HCT116 (cell line): ENCODE measurements around the gene HBM. TPM values are rescaled to one million over a fixed set of nuclear protein-coding genes. Genes with fewer than 3 reads are reported as not detected.

Experiments used
- ATAC-seq: fragments of 200-7000 bp; cut with Tn5 transposase; 2 replicates; pipeline ENCODE4 v1.9.1; 2020; ENCODE audit warnings: mild to moderate bottlenecking, moderate library complexity
- BruUV-seq: library from RNA; stranded (reverse); fragments of 400-500 nt; replicated peaks from 2 replicates; lab custom pipeline; 2021; lab: Mats Ljungman, UMichigan
- CTCF ChIA-PET: fragments of 300-600 bp; sonication (Branson Sonifier 250); formaldehyde crosslinking; loops from one replicate; lab custom pipeline; 2021; ENCODE audit warnings: antibody characterized with exemption; lab: Charles Lee
- POLR2A ChIA-PET: fragments of 300-600, 350-600 bp; sonication (Branson Sonifier 250); formaldehyde crosslinking; loops from one replicate; lab custom pipeline; 2021; ENCODE audit warnings: antibody characterized with exemption; lab: Charles Lee
- RAD21 ChIA-PET, 2 experiments: fragments of 300-600 bp; sonication (Branson Sonifier 250); formaldehyde crosslinking; loops; one replicate each; lab custom pipeline; 2023; ENCODE audit warnings: low total read pairs in 2 of 2; ENCODE audit not compliant: uncharacterized antibody in 2 of 2, unreplicated experiment in 2 of 2, low non-redundant PET in 1 of 2; lab: Charles Lee
- DNase-seq: peaks from one replicate; pipeline ENCODE4 v3.0.0-alpha.2; 2010; ENCODE audit warnings: low read depth, low spot score
- H2AFZ ChIP-seq: fragments of 200-600 bp; shearing (Covaris generic), sonication (generic); 2 replicates; pipeline ENCODE4 v1.6.1; 2017; ENCODE audit warnings: low read depth, mixed run types, mixed read lengths, antibody characterized with exemption, low read length; ENCODE audit not compliant: poor library complexity, severe bottlenecking
- H3K27ac ChIP-seq: 2 replicates; pipeline ENCODE4 v1.5.1; 2012; ENCODE audit warnings: low read depth, low read length
- H3K27me3 ChIP-seq: fragments of 200-600 bp; sonication (generic); 2 replicates; pipeline ENCODE4 v1.6.1; 2016; ENCODE audit warnings: mixed run types, low read length, mixed read lengths; ENCODE audit not compliant: insufficient read depth
- H3K36me3 ChIP-seq, 2 experiments: fragments of 200-500 bp in 1 of 2; fragments of 200-600 bp in 1 of 2; sonication (Bioruptor generic) in 1 of 2; sonication (generic) in 1 of 2; 2 replicates each; pipeline versions ENCODE4 v1.5.1 to v1.6.1; 2014 to 2016; ENCODE audit warnings: low read length in 2 of 2, inconsistent platforms in 1 of 2, mixed read lengths in 1 of 2, mixed run types in 1 of 2; ENCODE audit not compliant: insufficient read depth in 2 of 2, control insufficient read depth in 1 of 2
- H3K4me1 ChIP-seq, 2 experiments: fragments of 200-600 bp in 1 of 2; sonication (generic) in 1 of 2; 2 replicates each; pipeline versions ENCODE4 v1.5.1 to v1.6.1; 2012 to 2017; ENCODE audit warnings: low read length in 2 of 2, inconsistent platforms in 1 of 2, mild to moderate bottlenecking in 1 of 2, mixed read lengths in 1 of 2, mixed run types in 1 of 2, moderate library complexity in 1 of 2; ENCODE audit not compliant: insufficient read depth in 2 of 2, control insufficient read depth in 1 of 2
- H3K4me2 ChIP-seq: fragments of 200-600 bp; sonication (generic); 2 replicates; pipeline ENCODE4 v1.6.1; 2017; ENCODE audit warnings: mixed run types, low read length, mixed read lengths
- H3K4me3 ChIP-seq, 2 experiments: fragments of 200-600 bp in 1 of 2; sonication (generic) in 1 of 2; replicated peaks in 1 of 2; 2 replicates each; pipeline ENCODE4 v1.5.1; 2011 to 2016; ENCODE audit warnings: low read length in 2 of 2, control low read depth in 1 of 2, low read depth in 1 of 2, mild to moderate bottlenecking in 1 of 2, mixed read lengths in 1 of 2, mixed run types in 1 of 2
- H3K79me2 ChIP-seq: fragments of 200-600 bp; sonication (generic); 2 replicates; pipeline ENCODE4 v1.6.1; 2017; ENCODE audit warnings: mild to moderate bottlenecking, mixed run types, low read length, moderate library complexity, mixed read lengths; ENCODE audit not compliant: insufficient read depth
- H3K9ac ChIP-seq: fragments of 200-600 bp; sonication (generic); 2 replicates; pipeline ENCODE4 v1.6.1; 2016; ENCODE audit warnings: low read length, mixed read lengths
- H3K9me2 ChIP-seq: fragments of 200-600 bp; sonication (generic), shearing (Covaris generic); 2 replicates; pipeline ENCODE4 v1.6.1; 2017; ENCODE audit warnings: mixed run types, mild to moderate bottlenecking, moderate library complexity; ENCODE audit not compliant: insufficient read depth
- H3K9me3 ChIP-seq, 2 experiments: fragments of 200-500 bp in 1 of 2; fragments of 200-600 bp in 1 of 2; sonication (Bioruptor generic) in 1 of 2; sonication (generic) in 1 of 2; 2 replicates each; pipeline ENCODE4 v1.6.1; 2014 to 2017; ENCODE audit warnings: low read length in 2 of 2, mixed read lengths in 2 of 2, inconsistent platforms in 1 of 2, low read depth in 1 of 2, mild to moderate bottlenecking in 1 of 2, mixed run types in 1 of 2, moderate library complexity in 1 of 2; ENCODE audit not compliant: control insufficient read depth in 1 of 2, insufficient read depth in 1 of 2
- H4K20me1 ChIP-seq: fragments of 200-600 bp; sonication (generic), shearing (Covaris generic); 2 replicates; pipeline ENCODE4 v1.6.1; 2017; ENCODE audit warnings: mixed run types, mild to moderate bottlenecking, moderate library complexity; ENCODE audit not compliant: insufficient read depth
- FOSL1 ChIP-seq: IDR thresholded peaks from 2 replicates; pipeline ENCODE4 v1.6.1; 2012; ENCODE audit warnings: low read depth
- JUND ChIP-seq: IDR thresholded peaks from 2 replicates; pipeline ENCODE4 v1.6.1; 2012
- RAD21 ChIP-seq: IDR thresholded peaks from 2 replicates; pipeline ENCODE4 v1.6.1; 2012; ENCODE audit warnings: low read depth, mild to moderate bottlenecking
- SIN3A ChIP-seq: IDR thresholded peaks from 2 replicates; pipeline ENCODE4 v1.6.1; 2012; ENCODE audit warnings: low read depth
- YY1 ChIP-seq: IDR thresholded peaks from 2 replicates; pipeline ENCODE4 v1.6.1; 2011; ENCODE audit warnings: low read length, low read depth, moderate library complexity, mild to moderate bottlenecking; ENCODE audit not compliant: insufficient replicate concordance; ENCODE audit errors: extremely low read depth
- ZNF274 ChIP-seq: fragments of 200-500 bp; sonication (Bioruptor generic); IDR thresholded peaks from 2 replicates; pipeline ENCODE4 v1.6.1; 2014; ENCODE audit warnings: mild to moderate bottlenecking, low read depth, low read length, inconsistent platforms
- intact Hi-C: fragments of 100-400 bp; cut with micrococcal nuclease; formaldehyde crosslinking; loops from 2 replicates; pipeline ENCODE4 v1.10.0; 2022
- total RNA-seq: library from RNA; stranded (reverse); gene quantifications from one replicate; pipeline ENCODE4 v1.2.1, GENCODE V29; 2021; ENCODE audit not compliant: unreplicated experiment
- TF ChIP-seq, protein P1 (sequence below), 3 experiments: fragments of 200-600 bp in 1 of 3; sonication (generic) in 1 of 3; IDR thresholded peaks in 2 of 3; conservative IDR thresholded peaks in 1 of 3; 2 replicates each; pipeline ENCODE4 v1.5.1; 2012 to 2017; ENCODE audit warnings: low read depth in 2 of 3, low read length in 2 of 3, antibody characterized with exemption in 1 of 3, borderline replicate concordance in 1 of 3, control low read depth in 1 of 3, mild to moderate bottlenecking in 1 of 3, mixed read lengths in 1 of 3, mixed run types in 1 of 3, moderate library complexity in 1 of 3; ENCODE audit not compliant: insufficient read depth in 1 of 3

The HBM gene
- total RNA-seq, 1 experiment from 2014 or later: not detected

GRCh38 chr16:166375-167121 is 770 bp downstream of the HBM start:
- H3K36me3 ChIP-seq: no peaks in the 10 kb centered on the region
- ATAC-seq: no peak
- H3K27me3 ChIP-seq: no peaks in the 10 kb centered on the region
- intact Hi-C loops: no loop called here
- DNase-seq: no peak
- no peaks in the 10 kb centered on the region for H3K9me3 ChIP-seq
- H3K9ac ChIP-seq: no peak overlapping the region
- H4K20me1 ChIP-seq: no peaks in the 10 kb centered on the region
- no peaks in the 10 kb centered on the region for H3K79me2 ChIP-seq
- ChIA-PET CTCF (no interaction called here), RAD21 (no interaction called here), POLR2A (no interaction called here)
- BruUV-seq: no TSS peak
- TF ChIP-seq JUND (no peak), ZNF274 (no peak), FOSL1 (no peak), SIN3A (no peak), YY1 (no peak), RAD21 (no peak)
- TF ChIP-seq, protein P1, sequence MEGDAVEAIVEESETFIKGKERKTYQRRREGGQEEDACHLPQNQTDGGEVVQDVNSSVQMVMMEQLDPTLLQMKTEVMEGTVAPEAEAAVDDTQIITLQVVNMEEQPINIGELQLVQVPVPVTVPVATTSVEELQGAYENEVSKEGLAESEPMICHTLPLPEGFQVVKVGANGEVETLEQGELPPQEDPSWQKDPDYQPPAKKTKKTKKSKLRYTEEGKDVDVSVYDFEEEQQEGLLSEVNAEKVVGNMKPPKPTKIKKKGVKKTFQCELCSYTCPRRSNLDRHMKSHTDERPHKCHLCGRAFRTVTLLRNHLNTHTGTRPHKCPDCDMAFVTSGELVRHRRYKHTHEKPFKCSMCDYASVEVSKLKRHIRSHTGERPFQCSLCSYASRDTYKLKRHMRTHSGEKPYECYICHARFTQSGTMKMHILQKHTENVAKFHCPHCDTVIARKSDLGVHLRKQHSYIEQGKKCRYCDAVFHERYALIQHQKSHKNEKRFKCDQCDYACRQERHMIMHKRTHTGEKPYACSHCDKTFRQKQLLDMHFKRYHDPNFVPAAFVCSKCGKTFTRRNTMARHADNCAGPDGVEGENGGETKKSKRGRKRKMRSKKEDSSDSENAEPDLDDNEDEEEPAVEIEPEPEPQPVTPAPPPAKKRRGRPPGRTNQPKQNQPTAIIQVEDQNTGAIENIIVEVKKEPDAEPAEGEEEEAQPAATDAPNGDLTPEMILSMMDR (IDR thresholded peaks at IDR 0.05 in 2 of 3, conservative IDR thresholded peaks at IDR 0.05 in 1 of 3; ENCODE audit: borderline replicate concordance in 1 of 3, insufficient read depth in 1 of 3, low read depth in 2 of 3, low read length in 2 of 3): no peak
- peaks cover 0 to 14% of the 10 kb centered on the region in 2 experiments; a peak in 2 of 4 replicates for H3K4me1 ChIP-seq
- no peaks in the 10 kb centered on the region for H3K9me2 ChIP-seq
- no peak overlapping the region for H3K4me2 ChIP-seq
- H2AFZ ChIP-seq: no peak overlapping the region
- H3K27ac ChIP-seq: no peak overlapping the region
- no peak overlapping the region for H3K4me3 ChIP-seq
